GM12874 (cell line): Measurements from ENCODE around the gene GCDH.

Experiments used
- TF ChIP-seq, protein P1 (sequence below): IDR thresholded peaks from 2 replicates; pipeline ENCODE4 v1.5.1; 2011; ENCODE audit warnings: low read depth, mild to moderate bottlenecking, control low read depth, low read length, moderate library complexity; ENCODE audit not compliant: insufficient read depth

The GCDH gene

DNA sequence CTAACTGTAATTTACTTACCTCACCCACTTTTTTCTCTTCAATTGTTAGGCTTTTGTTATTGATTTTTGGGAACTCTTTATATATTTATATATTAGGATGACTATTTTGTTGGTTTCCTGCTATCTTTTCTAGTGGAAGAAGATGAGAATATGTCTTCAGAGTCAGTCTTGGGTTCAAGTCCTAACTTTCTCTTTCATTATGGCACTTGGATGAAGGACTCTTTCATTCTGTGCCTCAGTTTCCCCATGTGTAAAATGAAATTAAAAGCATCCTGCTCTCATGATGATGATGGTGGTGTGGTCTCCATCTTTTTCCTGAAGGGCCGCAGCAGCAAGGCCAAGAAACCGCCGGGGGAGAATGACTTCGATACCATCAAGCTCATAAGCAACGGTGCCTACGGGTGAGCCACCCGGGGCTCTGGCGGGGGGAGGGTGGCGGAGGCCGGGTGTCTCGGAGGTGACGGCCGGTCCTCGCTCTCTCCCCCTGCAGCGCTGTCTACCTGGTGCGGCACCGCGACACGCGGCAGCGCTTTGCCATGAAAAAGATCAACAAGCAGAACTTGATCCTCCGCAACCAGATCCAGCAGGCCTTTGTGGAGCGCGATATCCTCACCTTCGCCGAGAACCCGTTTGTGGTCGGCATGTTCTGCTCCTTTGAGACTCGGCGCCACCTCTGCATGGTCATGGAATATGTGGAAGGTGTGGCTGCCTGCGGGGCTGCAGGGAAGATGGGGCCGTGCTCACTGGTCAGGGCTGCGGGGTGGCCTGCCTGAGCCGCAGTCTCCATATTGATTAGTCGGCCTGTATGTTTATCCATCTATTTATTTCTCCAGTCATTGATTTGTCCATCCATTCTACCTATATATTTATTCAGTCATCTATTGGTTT is 32.7 kb upstream of the GCDH start:
- TF ChIP-seq, protein P1, sequence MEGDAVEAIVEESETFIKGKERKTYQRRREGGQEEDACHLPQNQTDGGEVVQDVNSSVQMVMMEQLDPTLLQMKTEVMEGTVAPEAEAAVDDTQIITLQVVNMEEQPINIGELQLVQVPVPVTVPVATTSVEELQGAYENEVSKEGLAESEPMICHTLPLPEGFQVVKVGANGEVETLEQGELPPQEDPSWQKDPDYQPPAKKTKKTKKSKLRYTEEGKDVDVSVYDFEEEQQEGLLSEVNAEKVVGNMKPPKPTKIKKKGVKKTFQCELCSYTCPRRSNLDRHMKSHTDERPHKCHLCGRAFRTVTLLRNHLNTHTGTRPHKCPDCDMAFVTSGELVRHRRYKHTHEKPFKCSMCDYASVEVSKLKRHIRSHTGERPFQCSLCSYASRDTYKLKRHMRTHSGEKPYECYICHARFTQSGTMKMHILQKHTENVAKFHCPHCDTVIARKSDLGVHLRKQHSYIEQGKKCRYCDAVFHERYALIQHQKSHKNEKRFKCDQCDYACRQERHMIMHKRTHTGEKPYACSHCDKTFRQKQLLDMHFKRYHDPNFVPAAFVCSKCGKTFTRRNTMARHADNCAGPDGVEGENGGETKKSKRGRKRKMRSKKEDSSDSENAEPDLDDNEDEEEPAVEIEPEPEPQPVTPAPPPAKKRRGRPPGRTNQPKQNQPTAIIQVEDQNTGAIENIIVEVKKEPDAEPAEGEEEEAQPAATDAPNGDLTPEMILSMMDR: no peak

DNA sequence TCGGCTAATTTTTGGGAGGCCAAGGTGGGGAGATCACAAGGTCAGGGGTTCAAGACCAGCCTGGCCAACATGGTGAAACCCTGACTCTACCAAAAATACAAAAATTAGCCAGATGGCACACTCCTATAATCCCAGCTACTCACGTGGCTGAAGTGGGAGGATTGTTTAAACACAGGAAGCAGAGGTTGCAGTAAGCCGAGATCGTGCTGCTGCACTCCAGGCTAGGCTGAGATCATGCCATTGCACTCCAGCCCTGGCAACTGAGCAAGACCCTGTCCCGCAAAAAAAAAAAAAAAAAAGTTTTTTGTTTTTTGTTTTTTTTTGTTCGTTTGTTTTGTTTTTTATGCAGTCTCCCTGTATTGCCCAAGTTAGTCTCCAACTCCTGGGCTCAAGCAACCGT is 31.4 kb upstream of the GCDH start:
- TF ChIP-seq, protein P1: no peak

DNA sequence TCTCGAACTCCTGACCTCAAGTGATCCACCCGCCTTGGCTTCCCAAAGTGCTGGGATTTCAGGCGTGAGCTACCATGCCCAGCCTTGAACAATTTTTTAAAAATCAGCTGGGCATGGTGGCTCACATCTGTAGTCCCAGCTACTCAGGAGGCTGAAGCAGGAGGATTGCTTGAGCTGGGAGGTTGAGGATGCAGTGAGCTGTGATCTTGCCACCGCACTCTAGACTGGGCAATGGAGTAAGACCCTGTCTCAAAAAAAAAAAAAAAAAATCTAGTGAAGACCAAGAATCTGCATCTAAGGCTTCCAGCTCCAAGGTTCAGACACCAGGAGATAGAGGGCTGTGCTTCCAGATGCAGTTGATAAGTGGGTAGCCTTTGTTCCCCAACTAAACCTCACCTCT is 26.8 kb upstream of the GCDH start:
- TF ChIP-seq, protein P1: no peak

DNA sequence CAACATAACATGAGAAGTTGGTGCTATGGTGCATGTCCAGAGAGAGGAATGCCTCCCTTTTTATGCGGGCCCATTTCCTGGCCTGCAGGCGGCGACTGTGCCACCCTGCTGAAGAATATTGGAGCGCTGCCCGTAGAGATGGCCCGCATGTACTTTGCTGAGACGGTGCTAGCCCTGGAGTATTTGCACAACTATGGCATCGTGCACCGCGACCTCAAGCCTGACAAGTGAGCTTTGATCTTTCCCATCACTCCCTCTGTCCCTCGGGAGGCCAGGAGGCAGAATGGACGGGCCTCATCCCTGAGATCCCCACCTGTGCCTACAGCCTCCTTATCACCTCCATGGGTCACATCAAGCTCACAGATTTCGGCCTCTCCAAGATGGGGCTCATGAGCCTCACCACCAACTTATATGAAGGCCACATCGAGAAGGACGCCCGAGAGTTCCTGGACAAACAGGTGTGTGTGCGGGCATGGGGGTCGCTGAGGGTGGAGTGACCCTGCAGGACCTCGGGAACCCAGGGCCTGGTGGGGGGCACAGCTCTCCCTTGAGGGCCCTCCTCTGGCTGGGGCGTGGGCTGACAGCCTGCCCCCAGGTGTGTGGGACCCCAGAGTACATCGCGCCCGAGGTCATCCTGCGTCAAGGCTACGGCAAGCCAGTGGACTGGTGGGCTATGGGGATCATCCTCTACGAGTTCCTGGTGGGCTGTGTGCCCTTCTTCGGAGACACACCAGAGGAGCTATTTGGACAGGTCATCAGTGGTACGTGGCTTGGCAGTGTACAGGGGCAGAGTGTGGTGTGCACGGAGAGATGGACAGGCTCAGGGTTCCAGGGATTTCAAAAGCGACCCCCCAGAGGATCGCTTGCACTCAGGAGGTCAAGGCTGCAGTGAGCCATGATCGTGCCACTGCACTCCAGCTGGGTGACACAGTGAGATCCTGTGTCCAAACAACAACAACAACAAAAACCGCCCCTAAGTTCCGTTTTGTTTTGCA is 25.9 kb upstream of the GCDH start:
- TF ChIP-seq, protein P1: no peak

DNA sequence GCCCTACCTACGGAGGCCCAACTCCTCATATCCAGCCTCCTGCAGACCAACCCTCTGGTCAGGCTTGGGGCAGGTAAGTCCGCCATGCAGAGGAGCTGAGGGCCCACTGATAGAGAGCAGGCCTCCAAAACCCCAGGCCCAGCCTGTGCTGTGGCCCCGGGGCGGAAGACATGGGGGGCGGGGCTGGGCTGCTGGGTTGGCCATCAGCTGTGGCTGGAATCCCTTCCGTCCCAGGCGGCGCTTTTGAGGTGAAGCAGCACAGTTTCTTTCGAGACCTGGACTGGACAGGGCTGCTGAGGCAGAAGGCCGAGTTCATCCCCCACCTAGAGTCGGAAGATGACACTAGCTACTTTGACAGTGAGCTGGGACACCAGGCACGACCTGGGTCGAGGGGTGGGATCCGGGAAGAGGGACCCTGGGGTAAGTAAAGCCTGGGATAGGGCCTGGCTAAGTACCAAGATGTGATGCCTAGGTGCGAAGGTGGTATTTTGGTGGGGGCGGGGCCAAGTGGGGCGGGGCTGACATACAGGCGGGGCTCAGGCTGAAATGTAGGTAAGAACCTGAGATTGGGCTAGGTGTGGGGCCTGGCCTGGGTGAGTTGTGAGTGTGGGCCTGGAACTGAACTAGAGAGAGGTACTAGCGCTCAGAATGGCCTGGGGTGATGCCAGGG is 25.1 kb upstream of the GCDH start:
- TF ChIP-seq, protein P1: no peak

DNA sequence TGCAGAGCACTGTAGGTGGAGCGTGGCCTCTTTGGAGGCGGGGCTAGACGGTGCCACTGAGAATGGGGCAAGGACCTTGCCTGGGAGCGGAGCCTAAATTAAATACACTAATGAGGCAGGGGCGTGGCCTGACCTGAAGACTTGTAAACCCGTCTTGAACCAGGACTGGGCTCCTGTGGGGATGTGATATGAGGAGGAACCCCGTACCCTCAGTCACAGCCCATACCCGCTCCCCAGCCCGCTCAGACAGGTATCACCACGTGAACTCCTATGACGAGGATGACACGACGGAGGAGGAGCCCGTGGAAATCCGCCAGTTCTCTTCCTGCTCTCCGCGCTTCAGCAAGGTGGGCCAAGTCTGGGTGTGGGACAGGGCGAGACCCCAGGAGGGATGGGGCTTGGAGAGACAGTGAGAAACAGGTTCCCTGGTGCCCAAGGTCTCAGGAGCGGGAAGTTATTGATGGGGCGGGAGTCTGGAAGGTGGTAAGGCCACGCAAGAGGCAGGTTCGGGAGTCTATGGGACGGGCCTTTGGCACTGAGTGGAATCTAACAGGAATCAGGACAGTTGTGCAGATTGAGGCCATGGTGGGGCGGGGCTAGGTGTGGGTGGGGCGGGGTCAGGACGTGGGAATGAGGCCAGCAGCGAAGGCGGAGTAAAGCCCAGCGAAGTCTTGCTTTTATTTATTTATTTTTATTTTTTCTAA is 24.4 kb upstream of the GCDH start:
- TF ChIP-seq, protein P1: no peak
